GM19023 (cell line): ENCODE results near the gene APOBEC3B.
"Not testable (repeated sequence)": the region's sequence is repeated elsewhere in the genome, so short reads cannot be mapped to it uniquely, and the experiment has no call there.

Experiments
- ATAC-seq: cut with Tn5 transposase; IDR thresholded peaks from one replicate; pipeline ENCODE4 v1.9.1; 2021; ENCODE audit warnings: mild to moderate bottlenecking, moderate library complexity; ENCODE audit not compliant: unreplicated experiment

Gene APOBEC3B

GRCh38 chr22:38965614-38966379 lies 16.4 kb upstream of the APOBEC3B start:
- ATAC-seq, result no peak

GRCh38 chr22:38966380-38966702 lies 15.8 kb upstream of the APOBEC3B start:
- no peak for ATAC-seq

- no peak for ATAC-seq
These were observed 15.2 kb upstream of the APOBEC3B start for GRCh38 chr22:38966942-38967341.

- no peak for ATAC-seq
These were observed 14.4 kb upstream of the APOBEC3B start for GRCh38 chr22:38967451-38968450.

GRCh38 chr22:38968801-38969200 lies 13.3 kb upstream of the APOBEC3B start:
- no peak for ATAC-seq

GRCh38 chr22:38970551-38970950 lies 11.6 kb upstream of the APOBEC3B start:
- no peak for ATAC-seq

GRCh38 chr22:38971202-38971601 lies 10.9 kb upstream of the APOBEC3B start:
- no peak for ATAC-seq

GRCh38 chr22:38971791-38972190 lies 10.4 kb upstream of the APOBEC3B start:
- ATAC-seq, result no peak

GRCh38 chr22:38972558-38972957 lies 9.6 kb upstream of the APOBEC3B start:
- ATAC-seq, result no peak

- no peak for ATAC-seq
These were observed 8.6 kb upstream of the APOBEC3B start for GRCh38 chr22:38973289-38974169.

- ATAC-seq, result no peak
These were observed 7.8 kb upstream of the APOBEC3B start for GRCh38 chr22:38974170-38974825.

GRCh38 chr22:38974826-38975175 lies 7.3 kb upstream of the APOBEC3B start:
- ATAC-seq, result no peak

GRCh38 chr22:38977289-38977688 lies 4.9 kb upstream of the APOBEC3B start:
- ATAC-seq, result not testable (repeated sequence)

GRCh38 chr22:38980587-38980986 lies 1.6 kb upstream of the APOBEC3B start:
- not testable (repeated sequence) for ATAC-seq

- ATAC-seq, result no peak
These were observed 849 bp upstream of the APOBEC3B start for GRCh38 chr22:38981005-38981991.

- ATAC-seq, result no peak
These were observed 2.1 kb downstream of the APOBEC3B start for GRCh38 chr22:38984224-38984623.

- ATAC-seq, result peak; percentile 64
These were observed 2.9 kb downstream of the APOBEC3B start for GRCh38 chr22:38984784-38985757.

GRCh38 chr22:38986629-38987028 lies 4.5 kb downstream of the APOBEC3B start:
- no peak for ATAC-seq
